Left colon (tissue), 2 donors: ENCODE data around the gene ALOX12B. TPM values are rescaled to one million over a fixed set of nuclear protein-coding genes. Genes with fewer than 3 reads are reported as not detected.
"Not testable (repeated sequence)": the region's sequence is repeated elsewhere in the genome, so short reads cannot be mapped to it uniquely, and the experiment has no call there.

Experiments used
- ATAC-seq: fragments of 200-7000 bp; cut with Tn5 transposase; one replicate; pipeline ENCODE4 v1.9.1; 2020; ENCODE audit warnings: mild to moderate bottlenecking, moderate library complexity
- DNase-seq, 2 donors: peaks; one replicate each; pipeline ENCODE4 v3.0.0-alpha.2; 2020
- intact Hi-C, 2 donors: fragments of 100-400 bp; cut with DNase I in 1 of 2; cut with micrococcal nuclease in 1 of 2; formaldehyde crosslinking; loops; one replicate each; pipeline versions ENCODE4 v1.11.2 to v1.14.0; 2022; cut with DNase I, micrococcal nuclease
- total RNA-seq, 2 donors: library from RNA; stranded (reverse); fragmentation: NEBNext Ultra II Directional; extraction: Animal tissue kit (Norgen Biotek cat#: 25700); gene quantifications; one replicate each; pipeline ENCODE4 v1.2.1, GENCODE V29; 2021
- donor health status: DM: no; HTN: no; CAD: no.
- donor health status: DM: yes; HTN: yes; CAD: no.

Gene ALOX12B
- total RNA-seq, 2 donors from 2014 or later = 0.82 TPM; not detected in 1

DNA sequence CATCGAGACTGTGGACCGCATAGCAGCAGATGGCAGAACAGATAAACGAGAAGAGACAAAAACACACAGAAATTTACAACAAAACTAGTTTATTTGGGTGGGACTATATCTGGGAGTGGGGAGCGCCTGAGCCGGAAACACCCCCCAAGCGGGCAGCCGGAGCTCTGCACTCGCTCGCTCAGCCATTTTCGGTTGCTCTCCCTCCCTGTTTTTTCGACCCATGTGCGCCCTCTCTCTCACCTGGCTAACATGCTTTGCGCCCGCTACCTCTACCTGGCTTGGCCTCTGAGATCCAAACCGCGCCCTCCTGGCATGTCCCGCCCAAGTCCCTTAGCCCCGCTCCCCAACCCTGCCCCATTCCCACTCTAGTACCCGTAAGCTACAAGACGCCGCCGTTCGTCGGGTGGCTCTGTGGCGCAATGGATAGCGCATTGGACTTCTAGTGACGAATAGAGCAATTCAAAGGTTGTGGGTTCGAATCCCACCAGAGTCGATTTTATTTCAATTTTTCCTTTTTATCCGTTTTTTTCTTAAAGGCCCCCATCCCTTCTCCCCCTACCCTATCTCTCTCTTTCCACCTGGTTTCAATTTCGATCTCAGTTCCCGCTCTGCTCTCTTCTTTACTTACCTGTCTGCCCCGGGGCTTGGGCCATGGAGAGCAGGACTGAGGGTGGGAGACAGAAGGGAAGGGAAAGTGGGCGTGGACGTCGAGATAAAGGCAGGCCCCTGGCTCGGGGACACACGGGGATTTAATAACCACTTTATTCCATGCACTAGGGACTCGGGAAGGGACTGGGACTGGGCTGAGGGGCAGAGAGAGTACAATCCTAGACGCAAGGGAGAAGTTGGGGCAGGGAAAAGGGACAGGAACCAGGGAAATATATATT, 33.2 kb upstream of the ALOX12B start:
- peak; percentile 13 for ATAC-seq
- DNase-seq = peak; percentile 64 to 72
- intact Hi-C loops = loop anchor here in 1 of 2 donors (10.0 kb wide), 1 partner anchor 64 kb away; no protein-coding TSS in a partner anchor

DNA sequence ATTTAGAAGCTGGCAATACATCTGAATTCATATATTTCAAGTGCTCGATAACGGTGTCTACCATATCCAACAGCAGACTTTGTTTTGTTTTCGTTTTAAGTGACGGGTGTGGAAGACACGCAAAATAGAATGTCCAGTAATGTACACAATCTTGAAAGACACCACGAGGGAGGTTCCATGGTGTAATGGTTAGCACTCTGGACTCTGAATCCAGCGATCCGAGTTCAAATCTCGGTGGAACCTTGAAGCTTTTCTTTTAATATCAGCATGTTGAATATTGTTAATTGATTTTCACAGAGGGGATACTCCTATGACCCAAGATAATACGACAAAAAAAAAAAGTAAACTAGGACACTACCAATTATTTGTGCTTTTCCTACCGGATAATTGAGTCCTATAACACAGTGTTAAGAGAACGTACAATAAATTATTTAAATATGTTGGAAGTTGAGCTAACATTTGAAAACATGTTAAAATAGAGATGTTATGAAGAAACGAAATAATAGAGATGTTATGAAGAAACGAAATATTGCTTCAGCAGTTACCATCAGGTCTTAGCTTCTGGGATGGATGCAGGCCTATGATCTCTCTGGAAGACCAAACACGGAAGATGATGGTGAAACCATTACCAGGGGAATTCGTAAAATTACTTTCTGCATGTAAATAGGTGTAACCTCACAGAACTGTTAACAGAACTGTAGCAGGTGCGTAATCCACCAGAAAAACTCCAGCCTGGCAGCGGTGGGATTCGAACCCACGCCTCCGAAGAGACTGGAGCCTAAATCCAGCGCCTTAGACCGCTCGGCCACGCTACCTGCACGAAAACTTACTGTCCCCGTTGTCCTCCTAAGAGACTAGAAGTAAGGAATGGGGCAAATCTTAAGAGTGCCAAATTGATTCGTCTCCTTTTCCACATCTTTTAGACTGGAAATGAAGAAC, 32.3 kb upstream of the ALOX12B start:
- DNase-seq (peak; percentile 68 to 81), ATAC-seq (peak; percentile 57)
- intact Hi-C loops = loop anchor here in 1 of 2 donors (10.0 kb wide), 1 partner anchor 65 kb away; no protein-coding TSS in a partner anchor

DNA sequence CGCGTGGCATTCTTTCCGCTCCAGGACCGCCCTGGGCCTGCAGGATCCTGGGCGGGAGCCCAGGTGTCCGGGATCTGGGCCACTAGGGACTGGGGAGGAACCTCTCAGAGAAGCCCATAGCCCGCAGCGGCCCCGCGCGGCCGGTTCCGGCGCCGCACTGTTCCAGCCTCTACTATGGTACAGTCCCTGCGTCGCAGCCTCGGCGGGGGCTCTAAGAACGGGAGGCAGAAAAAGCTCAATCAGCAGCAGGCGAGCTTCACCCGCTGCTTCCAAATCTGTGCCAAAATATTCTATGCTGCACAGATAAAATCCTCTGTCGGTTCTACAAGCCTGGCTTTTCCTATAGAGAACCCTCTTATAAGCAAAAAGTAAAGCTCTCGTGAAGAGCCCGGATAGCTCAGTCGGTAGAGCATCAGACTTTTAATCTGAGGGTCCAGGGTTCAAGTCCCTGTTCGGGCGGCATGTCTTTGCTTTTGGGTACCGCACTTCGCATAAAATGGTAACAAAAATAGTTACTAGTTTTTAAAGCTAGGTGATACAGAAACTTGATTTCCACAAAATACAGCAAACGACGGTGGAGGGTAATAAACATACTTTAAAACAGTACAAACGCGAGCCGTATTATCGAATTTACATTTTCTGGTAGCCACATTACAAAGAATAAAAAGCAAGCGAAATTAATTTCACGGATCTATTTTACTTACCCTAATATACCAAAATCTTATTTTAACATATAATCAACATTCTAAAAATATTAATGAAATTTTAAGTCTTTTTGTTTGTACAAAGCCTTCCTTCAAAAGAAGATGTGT, 31.5 kb upstream of the ALOX12B start:
- intact Hi-C loops = no loop called here
- DNase-seq (peak; percentile 82 to 91), ATAC-seq (peak; percentile 75)

DNA sequence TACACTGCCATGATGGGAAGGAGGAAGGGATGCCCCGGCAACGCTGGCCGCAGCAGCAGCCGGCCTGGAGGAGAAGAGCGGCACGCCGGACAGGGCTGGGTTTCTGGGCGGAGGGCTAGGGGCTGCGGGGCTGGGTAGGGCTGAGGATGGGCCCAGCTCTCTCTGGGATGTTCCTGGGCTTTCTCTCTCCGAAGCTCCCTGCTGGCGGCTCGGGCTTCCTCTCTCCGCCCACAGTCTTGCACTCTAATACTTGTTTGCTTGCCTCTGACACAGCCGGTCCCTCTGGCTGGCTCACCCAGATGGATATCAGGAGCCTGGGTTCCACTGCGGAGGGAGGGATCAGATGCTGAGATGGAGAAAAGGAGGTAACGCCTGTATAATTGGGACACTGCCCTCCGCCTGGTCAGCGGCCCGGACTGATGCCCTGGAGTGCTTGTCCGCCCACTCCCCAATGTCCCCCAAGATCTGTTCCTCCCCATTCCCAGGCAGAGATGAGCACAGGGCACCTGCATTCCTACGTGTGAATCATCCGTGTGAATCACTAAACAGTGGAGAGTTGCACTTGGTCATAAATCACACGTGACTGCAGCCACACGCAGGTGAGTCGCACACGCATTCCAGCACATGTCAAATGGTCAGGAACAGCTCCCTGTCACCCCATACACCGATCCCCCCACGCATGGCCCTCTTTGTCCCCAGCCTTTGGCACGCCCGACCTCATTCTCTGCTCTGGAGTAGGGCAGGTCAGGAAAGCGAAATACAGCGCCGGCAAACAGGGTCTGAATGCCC, 30.7 kb upstream of the ALOX12B start, which contains the start of gene ALOXE3:
Gene ALOXE3, minus strand, starts transcription at position 535 of the 789 bp plus-strand sequence. Its CDS starts 524 bp downstream, at position 11.
- intact Hi-C loops = no loop called here
- DNase-seq = peak in 1 of 2 donors; percentile 37
- peak; percentile 43 for ATAC-seq

DNA sequence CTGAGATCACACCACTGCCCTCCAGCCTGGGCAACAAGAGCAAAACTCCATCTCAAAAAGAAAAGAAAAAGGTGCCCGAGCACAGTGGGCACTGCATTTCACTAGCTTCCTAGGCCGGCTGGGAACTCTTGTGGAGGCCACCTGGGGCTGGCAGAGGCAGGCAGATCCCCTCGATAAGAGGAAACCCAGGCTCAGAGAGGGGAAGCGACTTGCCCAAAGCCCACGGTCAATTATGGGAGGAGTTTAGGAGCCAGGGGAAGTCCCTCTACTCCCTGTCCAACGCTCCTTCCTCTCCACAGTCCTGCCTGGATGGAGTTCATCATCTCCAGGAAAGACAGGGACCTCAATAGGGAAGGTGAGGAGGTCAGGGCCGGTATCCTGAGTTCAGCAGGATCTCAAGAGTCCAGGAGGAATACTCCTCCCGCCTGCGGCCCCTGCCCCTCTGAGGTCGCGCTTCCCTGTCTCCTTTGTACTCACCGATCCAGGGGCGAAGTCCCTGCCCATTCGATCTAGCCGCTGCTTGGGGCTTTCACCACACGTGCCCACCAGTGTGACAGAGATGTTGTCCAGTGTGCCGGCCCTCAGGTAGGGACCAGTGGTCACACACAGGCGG, 30.0 kb upstream of the ALOX12B start:
- no peak for ATAC-seq
- intact Hi-C loops = no loop called here

DNA sequence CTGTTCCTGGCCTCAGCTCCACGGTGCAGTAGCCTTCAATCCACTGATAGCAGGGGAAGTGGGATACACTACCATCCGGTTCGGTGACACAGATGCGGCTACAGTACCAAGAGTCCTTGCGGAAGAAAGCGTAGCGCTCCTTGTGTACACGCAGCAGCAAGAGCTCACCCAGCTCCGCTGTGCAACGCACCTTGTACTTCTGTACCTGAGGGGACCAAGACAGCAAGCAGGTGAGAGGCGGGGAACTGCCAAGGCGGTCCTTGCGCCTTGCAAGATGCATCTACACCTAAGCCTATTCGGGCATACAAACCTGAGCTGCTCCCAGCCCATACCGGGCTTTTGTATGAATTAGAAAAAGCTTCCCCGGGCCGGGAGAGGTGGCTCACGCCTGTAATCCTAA, 29.3 kb upstream of the ALOX12B start:
- no peak for ATAC-seq
- intact Hi-C loops = no loop called here

More for the DNA sequence above, 30.0 kb upstream of the ALOX12B start:
- no peak for DNase-seq

DNA sequence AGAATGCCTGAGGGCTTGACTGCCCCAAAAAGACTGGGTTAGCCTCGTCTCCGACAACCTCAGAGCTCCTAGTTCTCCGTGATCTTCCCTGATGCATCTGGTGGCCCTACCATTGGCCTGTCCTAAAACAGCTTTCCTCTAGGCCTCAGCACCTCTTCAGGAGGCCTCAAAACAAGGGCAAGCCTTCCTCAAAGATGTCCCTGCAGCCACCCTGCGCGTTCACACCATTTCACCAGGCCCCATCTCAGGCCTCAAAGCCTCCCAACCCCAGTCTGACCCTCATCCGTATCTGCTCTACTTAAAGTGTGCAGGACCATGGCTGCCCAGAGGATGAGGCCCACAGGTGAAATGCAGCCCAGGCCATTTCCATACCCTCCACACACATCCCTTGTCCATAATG, 23.4 kb upstream of the ALOX12B start:
- no peak for ATAC-seq
- intact Hi-C loops = no loop called here
- DNase-seq = no peak

More for the DNA sequence above, 29.3 kb upstream of the ALOX12B start:
- DNase-seq = no peak

DNA sequence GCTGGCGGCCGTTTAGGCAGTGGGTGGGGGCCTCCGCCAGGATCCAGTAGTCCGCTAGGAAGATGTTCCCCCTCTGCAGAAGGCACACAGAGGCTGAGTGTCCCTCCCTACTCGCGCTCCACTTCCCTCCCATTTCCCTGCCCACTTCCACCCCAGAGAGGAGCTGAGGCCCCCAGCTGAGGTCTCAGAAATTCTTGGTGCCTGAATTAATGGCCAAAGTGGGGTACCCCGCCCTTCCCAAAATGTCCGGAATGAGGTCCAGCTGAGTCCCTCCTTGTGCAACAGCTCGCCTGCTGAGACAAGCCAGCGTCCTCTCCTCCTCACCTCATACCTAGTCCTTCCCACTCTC, 22.9 kb upstream of the ALOX12B start:
- no peak for ATAC-seq
- no peak for DNase-seq
- intact Hi-C loops = no loop called here

DNA sequence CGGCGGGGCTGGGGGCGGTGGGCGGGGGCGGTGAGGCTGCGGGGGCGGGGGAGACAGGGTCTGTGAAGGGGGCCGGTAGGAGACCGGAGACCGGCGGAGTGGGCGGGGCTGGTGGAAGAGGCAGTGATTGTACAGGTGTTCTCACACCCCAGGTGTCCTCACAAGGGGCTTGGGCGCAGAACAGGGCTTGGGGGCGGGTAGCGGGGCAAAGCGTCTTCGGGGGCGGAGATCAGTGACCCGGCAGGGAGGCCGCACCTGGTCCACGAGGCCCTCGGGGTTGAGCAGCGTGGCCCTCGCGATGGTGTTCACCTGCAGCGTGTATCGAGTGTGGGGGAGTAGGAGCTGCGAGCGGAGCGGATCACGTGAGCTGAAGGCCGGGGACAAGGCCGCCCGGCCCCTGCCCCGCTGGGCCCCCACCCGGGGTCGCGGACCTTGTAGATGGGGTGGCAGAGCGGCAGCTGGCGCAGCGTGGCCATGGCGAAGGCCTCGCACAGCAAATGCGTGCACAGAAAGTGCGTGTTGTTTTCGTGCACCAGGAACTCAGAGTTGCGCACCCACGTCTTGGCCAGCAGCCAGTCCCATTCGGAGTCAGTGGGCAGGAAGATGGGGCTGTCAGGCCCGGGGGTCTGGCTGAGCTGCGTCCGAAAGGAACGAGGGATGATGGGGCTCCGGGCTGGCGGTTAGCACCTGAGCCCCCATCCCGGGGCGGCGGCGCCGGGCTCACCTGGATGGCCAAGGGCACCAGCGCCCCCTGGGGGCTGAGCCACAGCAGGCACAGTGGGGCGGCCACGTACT, 22.3 kb upstream of the ALOX12B start:
- ATAC-seq (peak; percentile 95), DNase-seq (peak; percentile 43 to 83)
- intact Hi-C loops = no loop called here

DNA sequence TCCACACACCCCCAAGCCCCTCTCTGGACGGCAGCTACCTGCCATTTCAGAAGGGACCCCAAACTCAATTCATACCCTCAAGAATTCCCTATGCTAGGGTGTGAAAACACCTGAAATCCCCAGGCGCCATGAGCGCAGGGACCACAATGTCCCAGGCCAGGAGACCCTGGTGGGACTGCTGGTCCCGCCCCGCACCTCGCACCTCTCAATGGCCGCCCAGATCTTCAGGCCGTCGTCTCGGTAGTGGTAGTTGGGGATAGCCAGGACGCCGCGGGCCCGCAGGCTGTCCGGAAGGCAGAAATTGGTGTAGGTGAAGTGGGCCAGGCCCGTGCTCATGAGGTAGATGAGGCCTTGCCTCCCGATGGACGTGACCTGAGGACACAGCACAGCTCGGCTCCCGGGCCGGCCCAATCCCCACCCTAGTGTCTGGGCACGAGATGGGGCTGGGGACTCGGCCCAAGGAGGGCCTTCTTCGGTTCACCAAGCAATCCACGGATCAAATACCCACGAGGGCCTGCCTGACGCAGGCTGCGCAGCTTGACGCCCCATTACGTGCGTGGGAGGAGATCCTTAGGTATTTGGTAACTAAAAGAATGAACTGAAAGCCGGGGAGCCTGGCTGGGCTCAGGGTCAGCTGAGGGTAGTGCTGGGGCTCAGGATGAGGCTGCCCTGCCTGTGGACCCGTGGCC, 21.6 kb upstream of the ALOX12B start:
- DNase-seq = no peak
- intact Hi-C loops = no loop called here
- ATAC-seq = no peak

DNA sequence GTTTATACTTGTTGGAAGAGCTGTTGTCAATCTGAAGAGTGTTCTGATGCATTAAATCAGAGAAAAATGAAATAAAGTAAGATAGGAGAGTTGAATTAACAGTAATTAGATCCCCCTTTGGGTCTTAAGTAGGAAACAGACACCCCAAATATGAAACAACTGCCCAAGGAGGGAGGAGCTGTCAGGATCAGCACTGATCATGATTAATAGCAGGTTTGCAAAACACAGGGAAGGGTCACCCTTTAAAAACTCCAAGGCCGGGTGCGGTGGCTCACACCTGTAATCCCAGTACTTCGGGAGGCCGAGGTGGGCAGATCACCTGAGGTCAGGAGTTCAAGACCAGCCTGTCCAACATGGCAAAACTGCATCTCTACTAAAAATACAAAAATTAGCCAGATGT, 19.5 kb upstream of the ALOX12B start:
- intact Hi-C loops, DNase-seq, ATAC-seq: not testable (repeated sequence)

DNA sequence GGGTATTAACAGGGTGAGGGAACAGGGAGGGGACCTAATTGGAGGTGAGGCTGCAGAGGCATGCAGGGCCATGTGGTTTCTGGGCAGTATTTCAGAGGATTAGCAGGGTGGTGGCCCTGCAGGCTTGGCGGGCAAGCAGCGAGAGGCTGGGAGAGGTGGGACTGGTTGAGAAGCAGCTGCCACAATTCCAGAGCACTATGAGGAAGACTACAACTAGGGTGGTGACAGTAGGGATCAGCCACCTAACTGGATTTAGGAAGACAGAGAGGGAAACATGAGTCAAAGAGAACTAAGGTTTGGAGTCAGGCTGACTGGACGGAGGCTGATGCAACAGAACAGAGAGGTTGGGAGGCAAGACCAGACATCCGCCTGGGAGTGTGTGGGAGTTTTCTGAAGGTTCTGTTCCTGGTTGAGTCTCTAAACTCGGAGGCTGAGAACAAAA, 18.5 kb upstream of the ALOX12B start:
- DNase-seq (no peak), ATAC-seq (no peak)
- intact Hi-C loops = no loop called here

DNA sequence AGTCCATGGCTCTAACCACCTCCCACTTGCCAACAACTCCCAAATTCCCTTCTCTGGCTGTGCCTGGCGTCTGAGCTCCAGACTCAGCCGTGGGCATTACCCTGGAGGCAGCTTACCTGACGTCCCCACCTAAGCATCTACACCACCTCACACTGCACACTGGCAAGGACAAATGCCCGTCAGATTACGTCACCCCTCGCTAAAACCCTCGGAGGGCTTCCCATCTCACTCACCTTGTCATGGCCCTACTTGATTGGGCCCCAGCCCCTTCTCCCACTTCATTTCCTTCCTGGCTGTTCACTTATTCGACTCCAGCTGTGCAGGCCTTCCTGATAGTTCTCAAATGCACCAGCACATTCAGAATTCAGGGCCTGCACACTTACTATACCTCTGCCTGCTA, 17.4 kb upstream of the ALOX12B start:
- DNase-seq (no peak), ATAC-seq (no peak)
- intact Hi-C loops = no loop called here

DNA sequence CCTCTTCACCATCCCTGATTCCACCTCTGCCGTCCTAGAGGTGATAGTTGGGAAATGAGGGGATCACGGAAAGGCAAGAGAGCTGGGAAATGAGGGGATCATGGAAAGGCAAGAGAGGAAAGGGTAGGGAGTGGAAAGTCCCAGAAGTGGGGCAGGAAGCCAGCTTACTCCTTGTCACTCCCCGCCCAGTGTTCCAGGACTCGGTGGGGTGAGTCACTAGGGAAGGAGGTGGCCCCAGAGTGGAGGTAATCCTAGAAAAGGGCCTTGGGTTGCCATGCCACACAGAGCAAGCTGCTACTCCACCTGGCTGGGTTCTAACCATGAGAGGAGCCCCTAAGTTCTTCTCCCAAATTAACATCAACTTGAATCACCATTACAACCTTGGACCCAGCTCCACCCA, 16.0 kb upstream of the ALOX12B start:
- no peak for DNase-seq
- peak; percentile 42 for ATAC-seq
- intact Hi-C loops = no loop called here

DNA sequence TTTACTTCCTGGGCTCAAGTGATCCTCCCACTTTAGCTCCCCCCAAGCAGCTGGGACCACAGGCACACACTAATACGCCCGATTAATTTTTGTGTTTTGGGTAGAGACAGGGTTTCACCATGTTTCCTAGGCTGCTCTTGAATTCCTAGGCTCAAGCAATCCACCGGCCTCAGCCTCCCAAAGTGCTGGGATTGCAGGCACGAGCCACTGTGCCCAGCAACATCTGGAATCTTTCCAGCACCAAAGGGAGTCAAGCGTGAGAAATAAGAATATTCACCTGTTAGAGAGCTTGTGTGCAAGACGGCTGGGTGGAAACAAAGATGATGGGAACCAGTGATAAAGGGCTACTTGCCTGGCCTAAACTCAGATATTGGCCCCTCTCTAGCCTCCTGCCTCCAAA, 14.2 kb upstream of the ALOX12B start:
- intact Hi-C loops = no loop called here
- ATAC-seq (no peak), DNase-seq (no peak)

DNA sequence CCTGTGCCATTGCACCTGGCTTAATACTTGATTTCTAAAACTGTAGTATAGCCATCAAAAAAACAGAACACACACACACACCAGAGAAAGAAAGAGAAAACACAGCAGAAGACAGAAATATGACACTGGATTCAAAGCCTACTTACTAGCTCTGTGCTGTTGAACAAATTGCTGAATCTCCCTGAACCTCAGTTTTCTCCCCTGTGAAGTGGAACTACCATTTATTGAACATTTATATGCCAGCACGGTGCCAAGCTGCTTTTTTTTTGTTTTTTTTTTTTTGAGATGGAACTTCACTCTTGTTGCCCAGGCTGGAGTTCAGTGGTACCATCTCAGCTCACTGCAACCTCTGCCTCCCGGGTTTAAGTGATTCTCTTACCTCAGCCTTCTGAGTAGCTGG, 13.2 kb upstream of the ALOX12B start:
- DNase-seq = no peak
- intact Hi-C loops = no loop called here
- no peak for ATAC-seq
